GM12878 (cell line): ENCODE results near the gene INCA1. TPM values are rescaled to one million over a fixed set of nuclear protein-coding genes. Genes with fewer than 3 reads are reported as not detected.

Experiments
- ATAC-seq: fragments of 200-7000 bp; cut with Tn5 transposase; 3 replicates; pipeline ENCODE4 v1.9.1; 2020; ENCODE audit warnings: mild to moderate bottlenecking, moderate library complexity
- BruUV-seq: library from RNA; stranded (reverse); fragments of 400-500 nt; replicated peaks from 2 replicates; lab custom pipeline; 2021; lab: Mats Ljungman, UMichigan
- CTCF ChIA-PET: fragments of 300-600 bp; sonication (Branson Sonifier 250); formaldehyde crosslinking; extraction: SDS; loops from one replicate; lab custom pipeline; 2021; ENCODE audit warnings: inconsistent platforms; lab: Yijun Ruan, JAX
- POLR2A ChIA-PET: fragments of 350-600 bp; formaldehyde crosslinking; extraction: SDS; loops from one replicate; lab custom pipeline; 2021; ENCODE audit warnings: inconsistent platforms; lab: Charles Lee
- RAD21 ChIA-PET: fragments of 300-600 bp; sonication (Branson Sonifier 250); formaldehyde crosslinking; loops from one replicate; lab custom pipeline; 2023; ENCODE audit warnings: antibody characterized with exemption; ENCODE audit not compliant: unreplicated experiment; lab: Charles Lee
- SMC1A ChIA-PET: fragments of 300-600 bp; sonication (Branson Sonifier 250); formaldehyde crosslinking; loops from one replicate; lab custom pipeline; 2023; ENCODE audit not compliant: unreplicated experiment, uncharacterized antibody; lab: Charles Lee
- DNase-seq: peaks from one replicate; pipeline ENCODE4 v3.0.0-alpha.2; 2011; ENCODE audit warnings: low read depth, low spot score
- FAIRE-seq: peaks from 3 replicates; lab custom pipeline; 2011; peaks lifted over from hg19 to GRCh38; lab: Jason Lieb, UNC
- H2AFZ ChIP-seq: 2 replicates; pipeline ENCODE4 v1.6.0; 2011; ENCODE audit warnings: low read depth, low read length, control low read depth; ENCODE audit not compliant: control insufficient read depth
- H3K27ac ChIP-seq: 2 replicates; pipeline ENCODE4 v1.5.1; 2011; ENCODE audit warnings: control low read depth; ENCODE audit not compliant: control insufficient read depth, insufficient read depth
- H3K27me3 ChIP-seq, 2 experiments: replicated peaks in 1 of 2; 2 replicates each; pipeline versions ENCODE4 v1.6.0 to v1.6.1; 2011; ENCODE audit warnings: low read length in 1 of 2; ENCODE audit not compliant: control insufficient read depth in 2 of 2, insufficient read depth in 2 of 2
- H3K36me3 ChIP-seq, 2 experiments: 2 replicates each; pipeline ENCODE4 v1.5.1; 2011; ENCODE audit warnings: low read length in 1 of 2; ENCODE audit not compliant: control insufficient read depth in 2 of 2, insufficient read depth in 2 of 2
- H3K4me1 ChIP-seq: 2 replicates; pipeline ENCODE4 v1.6.1; 2011; ENCODE audit warnings: mild to moderate bottlenecking, low read length, moderate library complexity, mixed read lengths; ENCODE audit not compliant: control insufficient read depth, insufficient read depth
- H3K4me2 ChIP-seq: 2 replicates; pipeline ENCODE4 v1.6.0; 2011; ENCODE audit warnings: control low read depth; ENCODE audit not compliant: control insufficient read depth, insufficient read depth
- H3K4me3 ChIP-seq: fragments of 200-600 bp; sonication (generic); 2 replicates; pipeline ENCODE4 v1.5.1; 2016
- H3K79me2 ChIP-seq: 2 replicates; pipeline ENCODE4 v1.6.0; 2011; ENCODE audit warnings: low read length; ENCODE audit not compliant: control insufficient read depth, insufficient read depth
- H3K9ac ChIP-seq: 2 replicates; pipeline ENCODE4 v1.8.0; 2011; ENCODE audit warnings: low read length, control low read depth, mixed read lengths; ENCODE audit not compliant: control insufficient read depth, insufficient read depth
- H3K9me3 ChIP-seq: replicated peaks from 3 replicates; pipeline ENCODE4 v1.5.1; 2011; ENCODE audit warnings: mild to moderate bottlenecking, low read length; ENCODE audit not compliant: control insufficient read depth, insufficient read depth
- H4K20me1 ChIP-seq: 2 replicates; pipeline ENCODE4 v1.6.0; 2011; ENCODE audit not compliant: control insufficient read depth, insufficient read depth
- GATAD2B ChIP-seq: fragments of 450-650 bp; conservative IDR thresholded peaks from 2 replicates; pipeline ENCODE4 v1.6.1; 2017; ENCODE audit warnings: low read depth, mild to moderate bottlenecking, moderate library complexity
- HDAC2 ChIP-seq: fragments of 200-600 bp; sonication (generic); IDR thresholded peaks from 2 replicates; pipeline ENCODE4 v1.6.1; 2017
- KDM1A ChIP-seq: fragments of 200-600 bp; sonication (generic); IDR thresholded peaks from 2 replicates; pipeline ENCODE4 v1.6.1; 2016; ENCODE audit warnings: borderline replicate concordance
- MAX ChIP-seq: IDR thresholded peaks from 2 replicates; pipeline ENCODE4 v1.6.1; 2012; ENCODE audit warnings: low read depth, low read length, improper control_type of control experiment
- MEF2A ChIP-seq: IDR thresholded peaks from 2 replicates; pipeline ENCODE4 v1.6.1; 2011; ENCODE audit warnings: low read depth, mild to moderate bottlenecking, low read length, moderate library complexity; ENCODE audit not compliant: insufficient read depth
- PAX5 ChIP-seq: IDR thresholded peaks from 2 replicates; pipeline ENCODE4 v1.6.1; 2011; ENCODE audit warnings: low read depth, low read length, borderline replicate concordance
- PKNOX1 ChIP-seq: fragments of 450-650 bp; IDR thresholded peaks from 2 replicates; pipeline ENCODE4 v1.6.1; 2016; ENCODE audit warnings: mild to moderate bottlenecking
- PRDM15 ChIP-seq: fragments of 450-650 bp; formaldehyde crosslinking; IDR thresholded peaks from 2 replicates; pipeline ENCODE4 v1.4.0; 2020; ENCODE audit warnings: mild to moderate bottlenecking, moderate library complexity
- SMAD5 ChIP-seq: IDR thresholded peaks from 2 replicates; pipeline ENCODE4 v1.6.1; 2016; ENCODE audit warnings: antibody characterized with exemption, low read depth
- ZNF384 ChIP-seq: IDR thresholded peaks from 2 replicates; pipeline ENCODE4 v1.6.1; 2012; ENCODE audit warnings: low read depth, mild to moderate bottlenecking, low read length, improper control_type of control experiment, borderline replicate concordance
- WGBS: methylation state at CpG from one replicate; pipeline ENCODE4 v1.1.6; 2016; ENCODE audit warnings: low lambda C conversion rate; ENCODE audit not compliant: insufficient replicate concordance, insufficient coverage; ENCODE audit errors: missing lambda C conversion rate; 5-methylcytosine and 5-hydroxymethylcytosine counted together
- in situ Hi-C: fragments of 300-500 bp; cut with MboI; formaldehyde crosslinking; loops from 9 replicates; pipeline ENCODE4 v1.14.3; 2018; ENCODE audit warnings: mixed read lengths
- intact Hi-C: fragments of 100-400 bp; cut with micrococcal nuclease; formaldehyde crosslinking; loops from one replicate; pipeline ENCODE4 v1.14.2; 2022; ENCODE audit not compliant: unreplicated experiment
- polyA plus RNA-seq, 11 experiments: library from polyadenylated mRNA; depleted of rRNA in 4 of 11; unstranded in 6 of 11; stranded (reverse) in 5 of 11; fragments of >200 nt; fragmentation: Nextera tagmentation in 4 of 11; fragmentation: Illumina TruSeq in 1 of 11; extraction: Ambion mirVana in 4 of 11; extraction: Trizol in 1 of 11; gene quantifications; 1 replicate in 1 of 11; 2 replicates in 10 of 11; pipeline versions ENCODE4 v1.2.1 to v1.2.3, GENCODE V29; 2011 to 2016; ENCODE audit warnings: inconsistent platforms in 2 of 11, missing spikeins in 2 of 11, low read depth in 1 of 11
- total RNA-seq, 4 experiments: library from RNA; depleted of rRNA in 3 of 4; stranded (reverse); fragments of >200 nt in 3 of 4; fragmentation: Illumina TruSeq in 1 of 4; extraction: Trizol in 1 of 4; gene quantifications; 2 replicates each; pipeline versions ENCODE4 v1.2.1 to v1.2.3, GENCODE V29; 2013 to 2021
- TF ChIP-seq, protein P1 (sequence below): IDR thresholded peaks from 2 replicates; pipeline ENCODE4 v1.6.1; 2012; ENCODE audit warnings: mild to moderate bottlenecking, low read depth, low read length
- TF ChIP-seq, protein P2 (sequence below): fragments of 450-650 bp; IDR thresholded peaks from 2 replicates; pipeline ENCODE4 v1.6.1; 2017; ENCODE audit warnings: low read depth, mild to moderate bottlenecking, moderate library complexity

The INCA1 gene
- total and polyA plus RNA-seq, 10 of the 15 experiments (the other 5 are each of a cell fraction or from before 2014, with no cell fraction given) = 0.19 to 1.8 (median 0.45) TPM

DNA sequence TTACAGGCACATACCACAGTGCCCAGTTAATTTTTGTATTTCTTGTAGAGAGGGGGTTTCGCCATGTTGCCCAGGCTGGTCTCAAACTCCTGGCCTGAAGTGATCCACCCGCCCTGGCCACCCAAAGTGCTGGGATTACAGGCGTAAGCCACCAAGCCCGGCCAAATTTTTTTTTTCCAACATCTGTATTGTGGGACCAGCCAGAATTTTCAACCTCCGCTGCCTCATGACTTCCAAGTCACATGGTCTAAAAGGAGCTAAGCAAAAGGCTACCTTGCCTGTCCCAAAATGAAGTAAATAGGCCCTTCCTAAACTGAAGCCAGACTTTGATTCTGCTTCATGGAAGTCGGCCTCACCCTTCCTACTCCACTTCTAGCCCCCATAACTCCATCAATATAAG lies 25.5 kb downstream of the INCA1 start (continued):
- TF ChIP-seq HDAC2 (no peak), PRDM15 (CRISPR knock-in tag) (no peak)
- TF ChIP-seq, protein P1, sequence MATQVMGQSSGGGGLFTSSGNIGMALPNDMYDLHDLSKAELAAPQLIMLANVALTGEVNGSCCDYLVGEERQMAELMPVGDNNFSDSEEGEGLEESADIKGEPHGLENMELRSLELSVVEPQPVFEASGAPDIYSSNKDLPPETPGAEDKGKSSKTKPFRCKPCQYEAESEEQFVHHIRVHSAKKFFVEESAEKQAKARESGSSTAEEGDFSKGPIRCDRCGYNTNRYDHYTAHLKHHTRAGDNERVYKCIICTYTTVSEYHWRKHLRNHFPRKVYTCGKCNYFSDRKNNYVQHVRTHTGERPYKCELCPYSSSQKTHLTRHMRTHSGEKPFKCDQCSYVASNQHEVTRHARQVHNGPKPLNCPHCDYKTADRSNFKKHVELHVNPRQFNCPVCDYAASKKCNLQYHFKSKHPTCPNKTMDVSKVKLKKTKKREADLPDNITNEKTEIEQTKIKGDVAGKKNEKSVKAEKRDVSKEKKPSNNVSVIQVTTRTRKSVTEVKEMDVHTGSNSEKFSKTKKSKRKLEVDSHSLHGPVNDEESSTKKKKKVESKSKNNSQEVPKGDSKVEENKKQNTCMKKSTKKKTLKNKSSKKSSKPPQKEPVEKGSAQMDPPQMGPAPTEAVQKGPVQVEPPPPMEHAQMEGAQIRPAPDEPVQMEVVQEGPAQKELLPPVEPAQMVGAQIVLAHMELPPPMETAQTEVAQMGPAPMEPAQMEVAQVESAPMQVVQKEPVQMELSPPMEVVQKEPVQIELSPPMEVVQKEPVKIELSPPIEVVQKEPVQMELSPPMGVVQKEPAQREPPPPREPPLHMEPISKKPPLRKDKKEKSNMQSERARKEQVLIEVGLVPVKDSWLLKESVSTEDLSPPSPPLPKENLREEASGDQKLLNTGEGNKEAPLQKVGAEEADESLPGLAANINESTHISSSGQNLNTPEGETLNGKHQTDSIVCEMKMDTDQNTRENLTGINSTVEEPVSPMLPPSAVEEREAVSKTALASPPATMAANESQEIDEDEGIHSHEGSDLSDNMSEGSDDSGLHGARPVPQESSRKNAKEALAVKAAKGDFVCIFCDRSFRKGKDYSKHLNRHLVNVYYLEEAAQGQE = no peak
- TF ChIP-seq, all 136 proteins: peak for 0

- no peak overlapping the region for H3K27ac ChIP-seq
- H3K4me2 ChIP-seq = no peak overlapping the region
- FAIRE-seq = no peak
- TF ChIP-seq SMAD5 = no peak
- TF ChIP-seq PKNOX1 = no peak
- TF ChIP-seq KDM1A = no peak
- TF ChIP-seq PAX5 = no peak
- TF ChIP-seq, protein P2, sequence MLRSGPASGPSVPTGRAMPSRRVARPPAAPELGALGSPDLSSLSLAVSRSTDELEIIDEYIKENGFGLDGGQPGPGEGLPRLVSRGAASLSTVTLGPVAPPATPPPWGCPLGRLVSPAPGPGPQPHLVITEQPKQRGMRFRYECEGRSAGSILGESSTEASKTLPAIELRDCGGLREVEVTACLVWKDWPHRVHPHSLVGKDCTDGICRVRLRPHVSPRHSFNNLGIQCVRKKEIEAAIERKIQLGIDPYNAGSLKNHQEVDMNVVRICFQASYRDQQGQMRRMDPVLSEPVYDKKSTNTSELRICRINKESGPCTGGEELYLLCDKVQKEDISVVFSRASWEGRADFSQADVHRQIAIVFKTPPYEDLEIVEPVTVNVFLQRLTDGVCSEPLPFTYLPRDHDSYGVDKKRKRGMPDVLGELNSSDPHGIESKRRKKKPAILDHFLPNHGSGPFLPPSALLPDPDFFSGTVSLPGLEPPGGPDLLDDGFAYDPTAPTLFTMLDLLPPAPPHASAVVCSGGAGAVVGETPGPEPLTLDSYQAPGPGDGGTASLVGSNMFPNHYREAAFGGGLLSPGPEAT = no peak
- no peak for TF ChIP-seq MAX
- no peak for TF ChIP-seq ZNF384
- TF ChIP-seq GATAD2B = no peak
- TF ChIP-seq MEF2A = no peak
These were observed 27.0 kb downstream of the INCA1 start for GRCh38 chr17:4970273-4970672.

More at GRCh38 chr17:4970273-4970672, 27.0 kb downstream of the INCA1 start:
- intact Hi-C loops = no loop called here
- ATAC-seq (no peak), DNase-seq (no peak)
- in situ Hi-C loops = no loop called here
- H3K27me3 ChIP-seq = no peaks in the 10 kb centered on the region
- H4K20me1 ChIP-seq = no peaks in the 10 kb centered on the region
- no peak overlapping the region for H3K4me3 ChIP-seq
- ChIA-PET SMC1A (interaction anchor here (1.5 to 2.7 kb wide), 3 partner anchors 30 to 61 kb away, joined by 3 to 9 read pairs (median 5); partner anchors contain the start of genes RNF167 and SLC25A11), POLR2A (interaction anchor here (0.6 to 1.0 kb wide), 2 partner anchors 20 to 1787 kb away, joined by 4 read pairs; no protein-coding TSS in a partner anchor), RAD21 (interaction anchor here (1.2 to 1.3 kb wide), 2 partner anchors 16 to 90 kb away, joined by 3 read pairs; no protein-coding TSS in a partner anchor), CTCF (interaction anchor here (0.5 to 1.9 kb wide), 7 partner anchors 10 to 112 kb away, joined by 3 to 10 read pairs (median 4); partner anchors contain the start of genes CAMTA2, RNF167 and SLC25A11)
- H3K4me1 ChIP-seq = peaks cover 14% of the 10 kb centered on the region
- no peaks in the 10 kb centered on the region for H3K9me3 ChIP-seq
- H3K9ac ChIP-seq = no peak overlapping the region
- no peak overlapping the region for H2AFZ ChIP-seq
- no TSS peak for BruUV-seq
- 98% methylated on average over 8 of the region's 8 CpGs for WGBS
- H3K79me2 ChIP-seq = peaks cover 27% of the 10 kb centered on the region
- H3K36me3 ChIP-seq = peaks cover 15 to 18% of the 10 kb centered on the region in 2 experiments; a peak in 3 of 4 replicates
